ENCODE data around the gene TAF7.

- TF ChIP-seq CTCF (IDR thresholded peaks at IDR 0.05; ENCODE audit: low read depth, low read length, poor library complexity, severe bottlenecking) (peak; percentile 65), EZH2phosphoT487 (IDR thresholded peaks at IDR 0.05; ENCODE audit: borderline replicate concordance, low read length) (no peak)
Observed at GRCh38 chr5:141343242-141343952, 22.8 kb upstream of the TAF7 start, which contains the start of gene PCDHGA3.

Data from DOHH2 (cell line).